HG02798 (cell line): ENCODE results near the gene THOP1.

ENCODE experiments used
- ATAC-seq: cut with Tn5 transposase; IDR thresholded peaks from one replicate; pipeline ENCODE4 v1.9.1; 2021; ENCODE audit warnings: mild to moderate bottlenecking; ENCODE audit not compliant: unreplicated experiment, poor library complexity

Gene THOP1

GRCh38 chr19:2785244-2785997, at the start of gene THOP1:
Gene THOP1 (plus strand): TSS chr19:2785503. CDS start chr19:2785663, 160 bp downstream.
- ATAC-seq: peak; percentile 75

GRCh38 chr19:2736550-2737190, 48.6 kb upstream of the THOP1 start:
- no peak for ATAC-seq

- peak; percentile 97 for ATAC-seq
Measured at GRCh38 chr19:2739602-2740313, 45.5 kb upstream of the THOP1 start, which contains the start of gene SLC39A3. Gene SLC39A3 (minus strand): TSS chr19:2740017. CDS start chr19:2737257, 2,760 bp downstream.

GRCh38 chr19:2740314-2740656, 45.0 kb upstream of the THOP1 start:
- ATAC-seq: no peak

- ATAC-seq: no peak
Measured at GRCh38 chr19:2743099-2743498, 42.2 kb upstream of the THOP1 start.

GRCh38 chr19:2744113-2744512, 41.2 kb upstream of the THOP1 start:
- no peak for ATAC-seq

DNA sequence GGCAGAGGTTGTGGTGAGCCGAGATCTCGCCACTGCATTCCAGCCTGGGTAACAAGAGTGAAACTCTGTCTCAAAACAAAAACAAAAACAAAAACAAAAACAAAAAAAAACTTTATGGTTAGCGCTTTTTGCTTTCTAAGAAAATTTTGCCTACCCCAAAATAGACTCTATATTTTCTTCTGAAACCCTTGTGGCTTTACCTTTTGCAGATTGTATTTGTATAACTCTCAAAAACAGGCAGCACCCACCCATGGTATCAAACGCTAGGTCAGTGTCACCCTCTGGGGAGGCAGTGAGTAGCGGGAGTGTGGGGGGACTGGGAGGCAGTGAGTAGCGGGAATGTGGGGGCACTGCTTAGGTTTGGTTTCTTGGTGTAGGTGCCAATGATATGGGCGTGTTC, 38.0 kb upstream of the THOP1 start:
- ATAC-seq: peak; percentile 41

DNA sequence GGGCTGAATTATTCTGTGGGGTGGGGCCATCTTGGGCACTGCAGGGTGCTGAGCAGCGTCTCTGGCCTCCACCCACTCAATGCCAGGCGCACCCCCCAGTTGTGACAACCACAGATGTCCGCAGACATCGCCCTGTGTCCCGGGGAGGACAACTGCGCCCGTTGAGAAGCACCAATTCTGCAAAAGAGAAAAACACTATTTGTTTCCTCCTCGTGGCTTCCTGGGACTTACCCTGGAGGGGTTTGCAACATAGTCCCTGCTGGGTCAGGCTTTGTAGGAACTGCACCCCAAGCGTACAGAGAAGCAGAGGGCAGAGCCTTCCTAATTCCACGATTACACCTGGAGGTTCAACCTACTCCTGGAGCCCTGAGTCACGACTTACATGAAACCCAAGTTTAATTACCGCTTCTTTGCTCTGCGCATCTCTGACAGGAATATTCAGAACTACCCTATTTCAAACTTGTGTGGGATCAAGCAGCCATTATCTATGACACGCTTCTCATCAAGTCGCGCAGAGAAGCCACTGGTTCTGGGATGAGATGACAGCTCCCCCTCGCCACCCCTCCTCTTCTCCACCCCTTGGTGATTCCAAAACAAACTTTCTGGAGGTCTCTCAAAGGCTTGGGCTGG, 34.4 kb upstream of the THOP1 start:
- ATAC-seq: no peak

DNA sequence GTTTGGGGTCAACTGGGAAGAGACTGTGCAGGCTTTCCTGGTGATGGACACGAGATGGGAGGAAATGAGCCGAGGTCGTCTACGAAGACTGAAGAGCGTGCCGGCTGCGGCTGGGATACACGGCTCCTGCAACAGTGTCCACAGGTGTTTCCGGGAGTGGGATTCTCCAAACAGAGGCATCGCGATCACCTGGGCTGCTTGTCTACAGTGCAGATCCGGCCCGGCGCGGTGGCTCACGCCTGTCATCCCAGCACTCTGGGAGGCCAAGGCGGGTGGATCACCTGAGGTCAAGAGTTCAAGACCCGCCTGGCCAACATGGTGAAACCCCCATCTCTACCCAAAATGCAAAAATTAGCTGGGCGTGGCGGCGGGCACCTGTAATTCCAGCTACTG, 33.9 kb upstream of the THOP1 start:
- no peak for ATAC-seq

DNA sequence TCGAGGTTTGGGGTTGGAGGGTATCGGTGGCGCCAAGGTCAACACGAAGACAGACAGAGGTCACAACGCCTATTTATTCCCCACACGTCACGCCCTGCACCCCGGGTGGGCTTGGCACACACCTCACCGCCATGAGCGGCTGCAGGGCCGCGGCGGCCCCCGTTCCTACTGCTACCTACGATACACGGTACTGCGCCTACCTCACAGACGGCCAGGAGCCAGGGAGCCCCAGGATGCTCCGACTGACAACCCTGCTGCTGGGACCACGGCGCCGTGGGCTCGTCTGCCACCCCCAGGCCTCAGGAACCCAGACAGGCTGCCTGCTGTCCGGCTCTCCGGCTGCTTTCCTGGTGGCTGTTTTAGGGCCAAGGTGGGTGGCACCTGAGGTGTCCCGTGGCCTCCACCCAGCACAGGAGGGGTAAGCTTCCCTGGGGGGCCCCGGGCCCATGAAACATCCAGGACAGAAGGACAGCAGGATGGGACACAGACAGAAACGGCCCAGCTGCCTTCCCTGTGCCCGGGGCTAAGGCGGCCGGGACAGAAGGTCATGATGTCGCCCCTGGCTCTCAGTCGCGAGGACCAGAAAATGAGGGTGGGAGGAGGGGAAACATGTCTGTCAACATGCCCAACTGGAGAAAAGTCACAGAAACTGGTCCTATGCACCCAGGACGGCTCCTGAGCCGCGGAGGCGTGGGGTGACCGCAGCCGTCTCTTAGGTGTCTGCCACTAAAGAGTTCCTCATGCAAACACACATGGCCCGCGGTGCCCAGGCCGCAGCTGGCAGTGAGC, 30.4 kb upstream of the THOP1 start:
- no peak for ATAC-seq

DNA sequence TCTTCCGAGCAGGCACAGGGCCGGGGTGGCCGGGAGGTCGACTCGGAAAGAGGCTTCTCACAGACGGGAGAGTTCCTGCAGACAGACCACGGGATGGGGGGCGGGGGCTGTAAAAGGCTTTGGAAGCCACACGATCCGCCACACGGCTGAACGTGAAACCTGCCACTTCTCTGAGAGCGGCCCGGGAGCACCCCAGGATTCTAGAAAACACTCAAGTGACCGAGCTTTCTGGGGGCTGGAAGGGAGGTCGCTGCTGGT, 29.9 kb upstream of the THOP1 start:
- no peak for ATAC-seq

DNA sequence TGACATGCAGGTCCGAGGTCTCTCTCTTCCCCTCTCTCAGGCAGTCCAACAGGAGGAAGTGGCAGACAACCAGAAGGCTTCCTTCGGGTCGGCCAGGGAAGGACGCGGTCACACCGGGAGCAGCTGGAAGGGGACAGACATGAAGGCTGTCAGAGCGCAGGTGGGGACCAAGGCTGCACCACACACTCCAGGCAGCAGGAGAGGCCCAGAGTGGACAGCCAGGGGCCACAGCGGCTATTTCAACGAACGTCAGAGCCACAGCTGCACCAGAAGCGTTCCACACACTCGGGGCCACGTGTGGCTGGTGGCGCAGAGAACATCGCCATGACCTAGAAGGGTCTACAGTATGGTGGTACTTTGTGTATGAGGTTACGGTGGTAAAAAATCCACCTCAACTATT, 29.5 kb upstream of the THOP1 start:
- no peak for ATAC-seq

DNA sequence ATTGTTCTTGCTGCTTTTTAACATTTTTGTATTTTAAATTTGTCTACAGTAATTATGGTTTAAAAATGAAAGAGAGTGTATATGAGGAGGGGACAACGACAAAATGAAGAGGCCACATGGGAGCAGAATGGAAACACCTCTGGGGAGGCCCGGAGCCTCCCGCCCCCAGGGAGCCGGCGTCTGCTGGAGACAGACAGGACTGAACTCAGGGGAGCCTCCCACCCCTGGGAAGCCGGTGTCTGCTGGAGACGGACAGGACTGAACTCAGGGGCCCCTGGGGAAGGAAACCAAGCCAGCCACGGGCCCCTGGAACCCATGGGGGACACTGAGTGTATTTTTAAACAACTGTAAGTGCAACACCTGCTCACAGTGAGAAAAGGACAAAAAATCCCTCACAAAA, 28.8 kb upstream of the THOP1 start:
- ATAC-seq: no peak

DNA sequence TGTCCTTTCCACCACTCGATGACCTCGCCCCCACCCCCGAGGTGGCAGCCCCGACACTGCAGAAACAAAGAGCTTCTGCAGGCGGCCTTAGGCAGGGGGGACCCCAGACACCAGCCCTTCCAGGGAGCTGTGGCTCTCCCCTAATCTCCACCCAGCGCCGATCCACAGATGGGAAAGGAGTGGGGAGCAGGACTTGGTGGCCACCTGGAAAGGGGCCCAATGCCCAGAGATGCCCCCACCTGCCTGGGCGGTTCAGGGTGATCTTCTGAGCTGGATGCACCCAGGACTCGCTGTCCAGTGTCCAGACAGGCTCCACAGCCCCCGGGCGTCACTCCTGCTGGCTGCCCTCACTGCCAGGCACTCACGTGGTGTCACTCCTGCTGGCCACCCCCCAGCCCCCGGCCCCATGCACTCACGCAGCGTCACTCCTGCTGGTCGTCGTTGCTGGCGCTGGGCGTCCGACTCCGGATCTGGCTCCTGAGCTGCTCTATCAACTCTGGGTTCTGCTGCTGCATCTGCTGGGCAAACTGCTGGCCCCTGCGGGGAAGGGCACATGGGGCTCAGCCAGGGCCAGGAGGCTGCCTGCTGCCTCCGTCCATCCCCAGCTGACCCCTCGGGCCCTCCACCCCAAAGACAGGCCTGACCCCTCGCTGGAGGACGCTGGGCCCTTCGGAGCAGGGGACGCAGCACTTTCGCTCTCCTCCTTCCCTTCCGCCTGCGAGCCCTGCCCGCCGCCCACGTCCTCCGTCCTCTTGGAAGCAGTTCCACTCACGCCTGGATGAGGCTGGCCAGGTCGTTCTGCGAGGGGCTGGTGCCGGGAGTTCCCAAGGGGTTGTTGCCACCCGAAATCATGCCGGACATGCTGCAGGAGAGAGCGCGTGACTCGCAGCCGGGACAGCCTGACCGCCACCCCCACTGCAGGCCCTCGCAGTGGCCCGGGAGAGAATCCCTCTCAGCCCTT, 28.1 kb upstream of the THOP1 start:
- no peak for ATAC-seq

- no peak for ATAC-seq
Measured at GRCh38 chr19:2758601-2759313, 26.5 kb upstream of the THOP1 start.

DNA sequence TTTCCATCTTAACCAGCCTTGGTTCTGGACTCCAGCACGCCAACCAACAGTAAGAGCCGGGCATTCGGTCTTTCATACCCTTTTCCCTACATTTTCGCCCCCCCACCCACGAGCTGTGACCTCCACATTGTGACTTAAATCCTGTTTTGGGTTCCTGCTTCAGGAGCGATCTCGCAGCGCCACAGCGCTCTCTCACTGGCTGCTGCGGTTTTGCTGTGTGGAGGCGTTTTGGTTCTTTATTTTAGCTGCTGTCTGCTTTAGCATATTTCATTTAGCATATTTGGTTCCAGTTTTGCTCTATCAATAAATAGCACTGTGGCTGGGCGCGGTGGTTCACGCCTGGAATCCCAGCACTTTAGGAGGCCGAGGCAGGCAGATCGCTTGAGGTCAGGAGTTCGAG, 25.9 kb upstream of the THOP1 start:
- no peak for ATAC-seq

GRCh38 chr19:2759965-2760364, 25.3 kb upstream of the THOP1 start:
- ATAC-seq: no peak

DNA sequence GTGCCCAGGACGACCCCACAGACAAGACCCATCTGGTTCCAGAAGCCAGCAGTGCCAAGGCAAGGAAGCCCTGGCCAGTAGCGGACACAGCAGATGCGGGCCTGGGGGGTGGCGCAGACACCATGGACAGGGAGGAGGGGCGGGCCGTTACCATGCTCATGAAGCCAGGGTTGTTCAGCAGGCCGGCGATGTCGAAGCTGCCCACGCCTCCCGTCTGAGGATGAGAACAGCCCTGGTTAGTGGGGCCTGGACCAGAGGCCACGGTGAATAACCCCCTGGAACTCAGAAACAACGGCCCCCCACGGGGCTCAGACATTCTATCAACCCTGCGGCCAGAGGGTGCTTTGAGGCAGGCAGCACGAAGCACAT, 24.0 kb upstream of the THOP1 start:
- no peak for ATAC-seq
